Measurements from ENCODE around the gene MIB2. TPM values are rescaled to one million over a fixed set of nuclear protein-coding genes. Genes with fewer than 3 reads are reported as not detected.

Gene MIB2
- total RNA-seq, 1 experiment from 2014 or later, result 74.5 TPM

- TF ChIP-seq CTCF (IDR thresholded peaks at IDR 0.05) (no peak), REST (IDR thresholded peaks at IDR 0.05; ENCODE audit: insufficient read depth in 1 of 2, low read depth in 2 of 2, low read length in 1 of 2) (no peak), POLR2AphosphoS5 (IDR thresholded peaks at IDR 0.05; ENCODE audit: low read depth, low read length) (no peak)
- DNase-seq (ENCODE audit: low read depth, low spot score), result no peak
- no TSS peak for BruUV-seq (replicated peaks)
- peaks cover 10% of the 10 kb centered on the region for H3K4me1 ChIP-seq (ENCODE audit: control insufficient read depth, insufficient read depth, low read length)
- H3K9me3 ChIP-seq (ENCODE audit: control insufficient read depth, insufficient read depth, low read depth, low read length), result no peaks in the 10 kb centered on the region
- POLR2A ChIA-PET, result no interaction called here
- H3K36me3 ChIP-seq (ENCODE audit: control insufficient read depth, insufficient read depth, low read length), result no peaks in the 10 kb centered on the region
- in situ Hi-C loops (cut with HindIII; ENCODE audit: low pct_unique_long_range_greater_than_20kb, low sequenced_read_pairs), result no loop called here
- ATAC-seq, result no peak
- intact Hi-C loops (cut with micrococcal nuclease; ENCODE audit: unreplicated experiment), result no loop called here
- no peak overlapping the region for H3K27ac ChIP-seq (ENCODE audit: low read length)
- CTCF ChIA-PET, result no interaction called here
- no peaks in the 10 kb centered on the region for H3K27me3 ChIP-seq (ENCODE audit: control insufficient read depth, insufficient read depth, low read length)
- no peak overlapping the region for H3K4me3 ChIP-seq (ENCODE audit: low read depth in 2 of 2, low read length in 2 of 2)
Observed at GRCh38 chr1:1601564-1602303, 13.6 kb upstream of the MIB2 start.

- Histone ChIP-seq H3K27me3 (ENCODE audit: control insufficient read depth, insufficient read depth, low read length) (no peaks in the 10 kb centered on the region), H3K4me1 (ENCODE audit: control insufficient read depth, insufficient read depth, low read length) (peaks cover 9% of the 10 kb centered on the region), H3K27ac (ENCODE audit: low read length) (no peak overlapping the region), H3K4me3 (ENCODE audit: low read depth in 2 of 2, low read length in 2 of 2) (no peak overlapping the region), H3K36me3 (ENCODE audit: control insufficient read depth, insufficient read depth, low read length) (no peaks in the 10 kb centered on the region), H3K9me3 (ENCODE audit: control insufficient read depth, insufficient read depth, low read depth, low read length) (no peaks in the 10 kb centered on the region)
- POLR2A ChIA-PET, result no interaction called here
- DNase-seq (ENCODE audit: low read depth, low spot score) (no peak), ATAC-seq (no peak)
- CTCF ChIA-PET, result no interaction called here
- intact Hi-C loops (cut with micrococcal nuclease; ENCODE audit: unreplicated experiment) (no loop called here), in situ Hi-C loops (cut with HindIII; ENCODE audit: low pct_unique_long_range_greater_than_20kb, low sequenced_read_pairs) (no loop called here)
- no TSS peak for BruUV-seq (replicated peaks)
- TF ChIP-seq SIN3A (IDR thresholded peaks at IDR 0.05; ENCODE audit: borderline replicate concordance, insufficient read depth, low read depth, low read length), result no peak
- TF ChIP-seq POLR2AphosphoS5 (IDR thresholded peaks at IDR 0.05; ENCODE audit: low read depth, low read length), result no peak
- TF ChIP-seq CTCF (IDR thresholded peaks at IDR 0.05), result no peak
- TF ChIP-seq TCF7L2 (IDR thresholded peaks at IDR 0.05; ENCODE audit: low read depth, low read length), result no peak
- no peak for TF ChIP-seq REST (IDR thresholded peaks at IDR 0.05; ENCODE audit: insufficient read depth in 1 of 2, low read depth in 2 of 2, low read length in 1 of 2)
Observed at GRCh38 chr1:1602304-1602967, 12.9 kb upstream of the MIB2 start.
